Kidney (tissue), 14 donors: Measurements from ENCODE around the gene C22orf31. TPM values are rescaled to one million over a fixed set of nuclear protein-coding genes. Genes with fewer than 3 reads are reported as not detected.

Experiments used
- DNase-seq, 5 donors: peaks; one replicate each; pipeline ENCODE4 v3.0.0-alpha.2; 2013 to 2020
- FAIRE-seq: peaks from 2 replicates; lab custom pipeline; 2012; peaks lifted over from hg19 to GRCh38; lab: Jason Lieb, UNC
- H3K27ac ChIP-seq, 2 donors: one replicate each; pipeline ENCODE4 v1.7.0; 2013; ENCODE audit warnings: low read depth in 2 of 2, low read length in 2 of 2, inconsistent platforms in 1 of 2
- H3K27me3 ChIP-seq: one replicate; pipeline ENCODE4 v1.7.1; 2013; ENCODE audit warnings: low read length, inconsistent platforms; ENCODE audit not compliant: control insufficient read depth, insufficient read depth
- H3K36me3 ChIP-seq, 3 donors: one replicate each; pipeline versions ENCODE4 v1.7.0 to v1.7.1; 2013; ENCODE audit warnings: low read length in 3 of 3, control low read depth in 1 of 3, inconsistent platforms in 1 of 3; ENCODE audit not compliant: insufficient read depth in 3 of 3, control insufficient read depth in 2 of 3
- H3K4me1 ChIP-seq, 3 donors: one replicate each; pipeline versions ENCODE4 v1.7.0 to v1.7.1; 2013; ENCODE audit warnings: low read length in 3 of 3, inconsistent platforms in 1 of 3, low read depth in 1 of 3; ENCODE audit not compliant: control insufficient read depth in 2 of 3, insufficient read depth in 2 of 3
- H3K4me3 ChIP-seq, 3 donors: one replicate each; pipeline versions ENCODE4 v1.7.0 to v1.8.1; 2013; ENCODE audit warnings: low read length in 3 of 3, control low read depth in 1 of 3, inconsistent platforms in 1 of 3
- H3K9ac ChIP-seq, 3 donors: one replicate each; pipeline versions ENCODE4 v1.7.0 to v1.7.1; 2013; ENCODE audit warnings: low read length in 3 of 3, control low read depth in 1 of 3, inconsistent platforms in 1 of 3
- H3K9me3 ChIP-seq, 3 donors: one replicate each; pipeline versions ENCODE4 v1.7.0 to v1.7.1; 2013; ENCODE audit warnings: low read length in 3 of 3, control low read depth in 1 of 3, inconsistent platforms in 1 of 3; ENCODE audit not compliant: control insufficient read depth in 2 of 3, insufficient read depth in 1 of 3
- intact Hi-C: fragments of 100-400 bp; cut with DNase I; formaldehyde crosslinking; loops from one replicate; pipeline ENCODE4 v1.11.1; 2022
- polyA plus RNA-seq: library from polyadenylated mRNA; stranded (reverse); fragments of 350-450 nt; fragmentation: Illumina TruSeq; extraction: RNeasy Lipid Tissue Mini Kit (QIAGEN cat#74804); gene quantifications from one replicate; pipeline ENCODE4 v1.2.3, GENCODE V29; 2014; ENCODE audit warnings: low read depth, low replicate concordance; ENCODE audit not compliant: insufficient read depth
- total RNA-seq: library from RNA; stranded (reverse); fragmentation: NEBNext Ultra II Directional; extraction: Animal tissue kit (Norgen Biotek cat#: 25700); gene quantifications from one replicate; pipeline ENCODE4 v1.2.1, GENCODE V29; 2021
- TF ChIP-seq, protein P1 (sequence below): IDR thresholded peaks from 3 replicates; pipeline ENCODE4 v1.5.1; 2012; ENCODE audit warnings: mild to moderate bottlenecking, moderate library complexity, borderline replicate concordance; ENCODE audit not compliant: insufficient read depth; ENCODE audit errors: extremely low read depth
- donor health status: control.
- donor health status: control.
- donor health status: control.
- donor health status: control.
- donor health status: control.
- donor health status: DM: yes; HTN: yes; CAD: no.
- donor health status: Normal renal cell carcinoma (clear cell type).

Gene C22orf31
- total and polyA plus RNA-seq, 2 donors from 2014 or later = not detected

DNA sequence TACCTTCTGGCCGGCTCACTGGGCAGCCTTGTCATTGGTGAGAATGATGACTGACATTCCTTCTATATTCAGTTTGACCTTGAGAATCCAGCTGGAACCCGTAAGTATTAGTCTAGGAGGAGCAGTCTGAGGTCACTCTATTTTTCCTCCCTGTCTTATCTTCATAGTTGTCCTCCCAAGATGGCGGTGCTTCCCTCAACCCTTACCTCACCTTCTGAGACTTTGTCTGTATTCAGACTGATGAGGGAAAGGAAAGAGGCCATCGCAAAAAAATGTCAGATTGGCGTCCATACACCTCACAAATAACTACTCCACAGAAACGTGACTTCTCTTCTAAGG is 17.2 kb upstream of the C22orf31 start:
- H3K27ac ChIP-seq = peak overlapping the region; percentile 19 to 42
- no peak for DNase-seq
- no peak overlapping the region for H3K4me3 ChIP-seq
- peaks cover 8 to 27% (median 25%) of the 10 kb centered on the region in 3 donors for H3K4me1 ChIP-seq
- intact Hi-C loops = no loop called here
- no peaks in the 10 kb centered on the region for H3K27me3 ChIP-seq
- TF ChIP-seq, protein P1, sequence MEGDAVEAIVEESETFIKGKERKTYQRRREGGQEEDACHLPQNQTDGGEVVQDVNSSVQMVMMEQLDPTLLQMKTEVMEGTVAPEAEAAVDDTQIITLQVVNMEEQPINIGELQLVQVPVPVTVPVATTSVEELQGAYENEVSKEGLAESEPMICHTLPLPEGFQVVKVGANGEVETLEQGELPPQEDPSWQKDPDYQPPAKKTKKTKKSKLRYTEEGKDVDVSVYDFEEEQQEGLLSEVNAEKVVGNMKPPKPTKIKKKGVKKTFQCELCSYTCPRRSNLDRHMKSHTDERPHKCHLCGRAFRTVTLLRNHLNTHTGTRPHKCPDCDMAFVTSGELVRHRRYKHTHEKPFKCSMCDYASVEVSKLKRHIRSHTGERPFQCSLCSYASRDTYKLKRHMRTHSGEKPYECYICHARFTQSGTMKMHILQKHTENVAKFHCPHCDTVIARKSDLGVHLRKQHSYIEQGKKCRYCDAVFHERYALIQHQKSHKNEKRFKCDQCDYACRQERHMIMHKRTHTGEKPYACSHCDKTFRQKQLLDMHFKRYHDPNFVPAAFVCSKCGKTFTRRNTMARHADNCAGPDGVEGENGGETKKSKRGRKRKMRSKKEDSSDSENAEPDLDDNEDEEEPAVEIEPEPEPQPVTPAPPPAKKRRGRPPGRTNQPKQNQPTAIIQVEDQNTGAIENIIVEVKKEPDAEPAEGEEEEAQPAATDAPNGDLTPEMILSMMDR = no peak
- H3K9ac ChIP-seq = no peak overlapping the region
- H3K9me3 ChIP-seq = no peaks in the 10 kb centered on the region
- no peak for FAIRE-seq
- H3K36me3 ChIP-seq = peaks cover 0 to 4% (median 0%) of the 10 kb centered on the region in 3 donors

DNA sequence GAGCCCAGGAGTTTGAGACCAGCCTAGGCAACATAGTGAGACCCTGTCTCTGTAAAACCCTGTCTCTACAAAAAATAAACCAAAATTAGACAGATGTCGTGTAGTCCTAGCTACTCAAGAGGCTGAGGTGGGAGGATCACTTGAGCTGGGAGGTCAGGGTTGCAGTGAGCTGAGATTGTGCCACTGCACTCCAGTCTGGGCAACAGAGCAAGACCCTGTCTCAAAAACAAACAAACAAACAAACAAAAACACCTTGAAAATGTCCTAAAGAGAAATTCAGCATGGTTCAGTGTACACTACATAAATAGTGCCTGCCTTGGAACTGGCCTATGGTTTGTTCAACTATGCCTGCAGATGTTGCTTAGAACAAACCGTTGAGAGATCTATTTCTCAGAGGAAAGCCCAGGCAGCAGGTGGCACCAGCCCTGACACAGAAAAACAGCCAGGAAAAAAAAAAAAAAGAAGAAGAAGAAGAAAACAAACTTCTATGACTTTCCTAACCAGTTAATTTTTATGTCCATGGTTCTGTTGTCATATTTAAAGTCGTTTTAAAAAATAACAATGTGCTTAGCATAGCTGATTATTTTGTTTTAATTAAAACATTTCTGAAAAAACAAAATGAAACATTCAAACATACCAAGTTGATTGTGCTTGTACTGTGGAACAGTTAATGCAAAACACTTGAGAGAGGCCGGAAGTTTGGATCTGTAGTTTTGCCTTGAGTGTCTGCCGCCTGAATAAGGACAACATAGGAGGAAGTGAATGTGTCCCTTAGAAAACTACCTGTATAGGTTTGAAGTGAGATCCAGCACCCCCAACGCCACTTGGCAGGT is 16.6 kb upstream of the C22orf31 start:
- intact Hi-C loops = no loop called here
- H3K27me3 ChIP-seq = no peaks in the 10 kb centered on the region
- TF ChIP-seq, protein P1 = no peak
- peaks cover 8 to 27% (median 27%) of the 10 kb centered on the region in 3 donors for H3K4me1 ChIP-seq
- H3K9ac ChIP-seq = no peak overlapping the region
- DNase-seq (no peak), FAIRE-seq (no peak)
- H3K4me3 ChIP-seq = no peak overlapping the region
- peak overlapping the region; percentile 19 to 42 for H3K27ac ChIP-seq
- H3K9me3 ChIP-seq = no peaks in the 10 kb centered on the region
- peaks cover 0 to 4% (median 0%) of the 10 kb centered on the region in 3 donors for H3K36me3 ChIP-seq

DNA sequence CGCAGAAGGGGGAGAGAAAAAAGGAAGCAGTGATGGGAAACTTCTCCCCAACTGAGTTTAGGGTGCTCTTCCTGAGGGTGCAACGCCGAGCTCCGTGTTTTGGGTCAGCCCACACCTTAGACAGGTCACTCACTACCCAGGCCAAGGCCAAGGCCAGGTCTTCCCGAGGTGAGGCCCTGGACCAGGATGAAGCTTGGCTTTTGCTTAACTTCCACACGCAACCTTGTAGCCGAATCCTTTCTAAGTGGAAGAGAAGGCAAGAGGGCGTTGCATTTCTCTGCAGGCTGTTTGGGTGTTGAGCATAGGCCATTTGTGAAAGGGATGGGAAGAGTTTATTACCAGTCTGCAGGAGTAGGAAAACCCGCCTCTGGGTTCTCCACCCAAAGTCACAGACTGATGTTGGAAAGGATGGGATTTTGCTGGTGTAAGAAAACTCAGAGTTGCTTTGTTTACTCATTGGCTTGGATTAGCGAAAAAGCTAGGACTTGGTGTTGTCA is 12.7 kb upstream of the C22orf31 start:
- FAIRE-seq = no peak
- TF ChIP-seq, protein P1 = no peak
- Histone ChIP-seq H3K27me3 (no peaks in the 10 kb centered on the region), H3K9ac (peak overlapping the region in 2 of 3 donors; percentile 12 to 68), H3K4me1 (peaks cover 0 to 22% (median 19%) of the 10 kb centered on the region in 3 donors), H3K36me3 (no peaks in the 10 kb centered on the region), H3K4me3 (peak overlapping the region; percentile 49 to 69 (median 60)), H3K27ac (peak overlapping the region; percentile 51 to 72), H3K9me3 (no peaks in the 10 kb centered on the region)
- intact Hi-C loops = no loop called here
- DNase-seq = no peak
